Measurements from ENCODE around the gene ATXN1. TPM values are rescaled to one million over a fixed set of nuclear protein-coding genes. Genes with fewer than 3 reads are reported as not detected.

Gene ATXN1
- total RNA-seq, 4 donors from 2014 or later, result 38.7 to 78.3 (median 62.6) TPM

GRCh38 chr6:16252686-16253299 lies 508.5 kb downstream of the ATXN1 start:
- no peak overlapping the region for H3K27ac ChIP-seq
- ATAC-seq, result no peak
- 59 to 79% methylated on average over 2 of the region's 2 CpGs for WGBS, 2 donors (ENCODE audit: low coverage in 1 of 2)
- no peak overlapping the region for H3K4me3 ChIP-seq
- H3K9me3 ChIP-seq, result no peaks in the 10 kb centered on the region
- no peak for TF ChIP-seq POLR2A (IDR thresholded peaks at IDR 0.05)
- no peak for TF ChIP-seq CTCF (IDR thresholded peaks at IDR 0.05)
- H3K27me3 ChIP-seq, result no peaks in the 10 kb centered on the region
- peaks cover 0 to under 1% (median 0%) of the 10 kb centered on the region in 3 donors for H3K4me1 ChIP-seq
- peaks cover 0 to 89% of the 10 kb centered on the region in 2 donors for H3K36me3 ChIP-seq

DNA sequence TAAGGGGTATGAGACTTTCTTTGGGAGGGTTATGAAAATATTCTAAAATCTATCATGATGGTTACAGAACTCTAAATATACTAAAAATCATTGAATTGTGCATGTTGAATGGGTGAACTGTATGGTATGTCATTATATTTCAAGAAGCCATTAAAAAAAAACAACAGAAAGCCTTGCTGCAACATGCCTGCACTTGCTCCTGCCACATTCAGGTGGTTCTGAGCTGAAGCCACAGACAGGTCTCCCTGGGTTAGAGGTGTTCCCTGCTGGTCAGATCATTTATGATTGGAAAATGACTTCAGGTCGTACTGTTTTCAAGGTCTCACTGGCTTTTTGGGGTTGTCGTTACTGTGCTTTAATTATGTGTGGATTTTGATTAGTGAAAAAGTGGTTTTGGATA lies 509.6 kb downstream of the ATXN1 start:
- peaks cover 0 to 92% of the 10 kb centered on the region in 2 donors for H3K36me3 ChIP-seq

GRCh38 chr6:16249971-16250370 lies 511.3 kb downstream of the ATXN1 start:
- Histone ChIP-seq H3K27me3 (no peaks in the 10 kb centered on the region), H3K4me3 (no peak overlapping the region), H3K36me3 (peaks cover 0 to 92% of the 10 kb centered on the region in 2 donors), H3K9me3 (no peaks in the 10 kb centered on the region), H3K4me1 (peaks cover 0 to 12% (median 4%) of the 10 kb centered on the region in 3 donors), H3K27ac (no peak overlapping the region)
- WGBS, 2 donors (ENCODE audit: low coverage in 1 of 2), result 40% methylated on average over 1 of the region's 1 CpG; no CpG with 5 or more reads in 1 of the 2 donors
- TF ChIP-seq CTCF (IDR thresholded peaks at IDR 0.05), result no peak
- no peak for TF ChIP-seq POLR2AphosphoS5 (IDR thresholded peaks at IDR 0.05)
- TF ChIP-seq POLR2A (IDR thresholded peaks at IDR 0.05), result no peak
- TF ChIP-seq EP300 (IDR thresholded peaks at IDR 0.05), result no peak
- no peak for ATAC-seq

More for the DNA sequence above, 509.6 kb downstream of the ATXN1 start:
- Histone ChIP-seq H3K27ac (no peak overlapping the region), H3K27me3 (no peaks in the 10 kb centered on the region), H3K4me3 (no peak overlapping the region), H3K9me3 (no peaks in the 10 kb centered on the region), H3K4me1 (no peaks in the 10 kb centered on the region)
- 92 to 94% methylated on average over 2 of the region's 2 CpGs for WGBS, 2 donors (ENCODE audit: low coverage in 1 of 2)
- no peak for TF ChIP-seq POLR2AphosphoS5 (IDR thresholded peaks at IDR 0.05)
- no peak for TF ChIP-seq CTCF (IDR thresholded peaks at IDR 0.05)
- TF ChIP-seq EP300 (IDR thresholded peaks at IDR 0.05), result no peak
- TF ChIP-seq POLR2A (IDR thresholded peaks at IDR 0.05), result no peak
- no peak for ATAC-seq

All from gastroesophageal sphincter (tissue), 4 donors.